ENCODE results near the gene MRPL24.
A peak's percentile ranks its signal among the peaks of the same experiment; 100 is the strongest.

Gene MRPL24

DNA sequence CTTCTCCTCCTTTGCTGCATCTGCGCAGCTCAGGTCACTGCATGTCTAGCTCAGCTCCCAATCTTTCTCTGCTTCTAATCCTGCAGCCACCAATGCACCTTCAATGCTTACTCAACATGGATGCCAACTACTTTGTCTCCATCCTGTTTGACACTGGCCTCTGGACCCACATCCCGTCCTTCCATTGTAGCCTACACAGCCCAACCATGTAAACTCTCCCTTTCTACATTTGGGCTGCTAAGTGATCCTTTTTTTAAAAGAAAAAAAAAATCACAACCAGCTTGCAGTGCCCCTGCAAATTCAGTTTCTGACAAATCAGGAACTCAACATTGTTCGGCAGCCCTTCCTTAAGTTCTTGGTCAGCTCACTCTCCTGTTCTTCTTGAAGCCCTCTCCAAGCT is 26.1 kb downstream of the MRPL24 start:
- Mint-ChIP-seq H3K4me1 (no peaks in the 10 kb centered on the region), H3K9me3 (no peaks in the 10 kb centered on the region), H3K27ac (no peak overlapping the region), H3K27me3 (no peaks in the 10 kb centered on the region), H3K4me3 (no peak overlapping the region), H3K36me3 (peaks cover 27% of the 10 kb centered on the region)
- no peak for ATAC-seq

DNA sequence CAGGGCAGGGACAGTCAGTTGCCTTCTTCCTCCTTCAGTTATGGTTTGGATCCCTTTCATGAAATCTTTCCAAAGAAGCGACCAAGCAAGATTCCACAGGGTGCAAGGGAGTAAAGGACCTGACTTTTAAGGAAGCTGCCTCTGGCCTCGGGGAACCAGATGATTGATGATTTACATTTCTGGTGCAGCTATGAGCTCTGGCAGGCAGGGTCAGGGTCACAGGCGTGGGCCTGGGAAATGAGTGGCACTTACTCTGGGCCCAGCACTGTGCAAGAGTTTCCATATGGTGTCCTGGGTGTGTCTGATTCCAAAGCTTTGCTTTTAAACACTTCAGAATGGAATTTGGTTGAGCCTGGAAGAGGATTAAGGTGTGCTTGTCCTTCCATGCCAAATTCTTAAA is 28.3 kb downstream of the MRPL24 start:
- H3K9me3 Mint-ChIP-seq: no peaks in the 10 kb centered on the region
- no peak overlapping the region for H3K27ac Mint-ChIP-seq
- H3K4me1 Mint-ChIP-seq: no peaks in the 10 kb centered on the region
- no peak for ATAC-seq
- H3K27me3 Mint-ChIP-seq: no peaks in the 10 kb centered on the region
- peaks cover 27% of the 10 kb centered on the region for H3K36me3 Mint-ChIP-seq
- H3K4me3 Mint-ChIP-seq: no peak overlapping the region

DNA sequence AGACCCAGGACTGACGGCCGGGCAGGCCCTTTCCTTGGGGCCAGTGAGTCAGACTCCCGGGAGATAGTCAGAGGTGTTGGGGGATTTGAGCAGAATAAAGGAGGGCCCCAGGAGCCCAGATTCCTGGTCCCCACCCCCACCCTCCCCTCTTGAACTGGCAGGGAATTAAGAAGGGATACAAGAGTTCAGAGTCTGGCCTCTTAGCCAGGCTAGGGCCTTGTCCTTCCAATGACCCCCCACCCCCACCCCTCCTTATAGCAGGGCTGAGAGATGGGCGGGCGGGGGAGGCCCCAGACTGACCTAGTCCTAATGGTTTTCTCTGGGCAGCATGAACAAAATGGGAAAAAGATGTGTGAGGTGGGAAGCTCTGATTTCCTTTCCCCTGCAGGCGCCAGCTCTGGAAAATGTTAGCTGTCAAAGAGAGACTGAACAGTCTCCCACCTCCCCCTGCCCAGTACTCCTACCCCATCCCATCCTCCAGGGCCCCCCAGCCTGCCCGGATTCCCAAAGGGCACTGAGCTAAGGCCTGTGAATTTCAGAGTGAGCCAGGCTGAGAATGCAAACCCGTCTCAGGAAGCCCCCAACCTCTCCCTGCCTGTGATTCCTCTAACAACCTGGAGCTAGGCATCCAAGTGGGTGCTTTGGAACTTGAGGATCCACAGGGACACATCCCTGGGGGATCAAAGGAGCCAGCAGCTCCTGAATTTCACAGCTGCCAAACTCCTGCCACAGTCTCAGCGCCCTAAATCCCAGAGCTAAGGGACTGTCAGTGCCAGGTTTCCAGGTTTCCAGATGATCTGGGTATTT is 29.7 kb downstream of the MRPL24 start:
- Mint-ChIP-seq H3K27me3 (no peaks in the 10 kb centered on the region), H3K9me3 (no peaks in the 10 kb centered on the region)

DNA sequence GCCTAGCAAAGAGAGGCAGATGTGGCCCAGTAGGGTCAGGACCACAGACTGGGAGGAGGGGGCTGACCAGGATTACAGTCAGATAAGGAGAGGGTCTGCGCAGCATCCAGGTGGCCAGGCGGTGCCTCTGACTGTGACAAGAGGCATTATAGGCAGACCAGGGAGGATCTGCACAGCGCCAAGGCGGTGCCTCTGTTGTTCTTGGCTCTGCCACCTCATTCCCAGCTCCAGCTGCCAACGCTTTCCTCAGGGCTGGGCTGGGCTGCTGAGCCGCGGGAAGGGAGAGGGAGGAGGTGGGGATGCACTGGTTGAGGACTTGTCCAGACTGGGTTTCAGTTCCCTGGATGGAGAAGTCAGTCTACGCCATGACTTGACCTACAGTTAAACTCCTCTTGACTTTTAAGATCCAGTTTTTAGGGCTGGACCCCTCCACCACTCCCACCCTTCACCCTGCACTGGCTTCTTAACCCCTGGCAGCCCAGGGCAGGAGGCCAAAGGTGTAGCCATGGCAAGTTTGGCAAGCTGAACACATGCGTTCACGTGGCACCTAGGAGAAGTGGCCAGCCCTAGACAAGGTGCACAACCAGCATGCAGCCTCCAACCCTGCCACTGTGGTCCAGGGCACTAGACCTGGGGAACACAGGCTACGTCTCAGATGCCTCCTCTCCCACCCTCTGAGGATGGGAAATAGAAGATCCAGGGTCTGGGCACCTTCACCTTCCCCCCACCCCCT is 31.0 kb downstream of the MRPL24 start:
- no peak for ATAC-seq
- peaks cover 4% of the 10 kb centered on the region for H3K27me3 Mint-ChIP-seq
- H3K27ac Mint-ChIP-seq: no peak overlapping the region
- peaks cover 5% of the 10 kb centered on the region for H3K36me3 Mint-ChIP-seq
- peaks cover 20% of the 10 kb centered on the region for H3K4me1 Mint-ChIP-seq
- no peak overlapping the region for H3K4me3 Mint-ChIP-seq
- no peaks in the 10 kb centered on the region for H3K9me3 Mint-ChIP-seq

More for the DNA sequence above, 29.7 kb downstream of the MRPL24 start:
- no peak overlapping the region for H3K27ac Mint-ChIP-seq
- ATAC-seq: no peak
- no peak overlapping the region for H3K4me3 Mint-ChIP-seq
- H3K4me1 Mint-ChIP-seq: peaks cover 8% of the 10 kb centered on the region
- peaks cover 17% of the 10 kb centered on the region for H3K36me3 Mint-ChIP-seq

DNA sequence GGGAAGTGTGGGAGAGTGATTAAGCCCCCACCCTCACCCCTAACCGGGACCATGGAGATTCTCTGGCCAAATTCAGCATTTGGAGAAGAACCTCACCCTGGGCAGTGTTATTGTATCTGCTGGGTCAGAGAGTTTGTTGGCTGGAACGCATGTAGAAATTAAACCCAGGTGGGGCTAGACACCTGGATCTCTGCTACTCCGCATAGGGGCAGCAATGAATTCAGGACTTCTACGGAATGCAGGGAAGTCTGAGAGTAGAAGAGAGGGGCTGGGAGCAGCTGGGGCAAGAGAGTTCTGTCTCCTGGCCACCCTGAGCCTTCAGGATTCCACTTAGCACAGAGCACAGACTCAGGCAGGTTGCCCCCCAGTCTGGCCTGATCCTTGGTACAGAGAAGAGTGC is 31.9 kb downstream of the MRPL24 start:
- Mint-ChIP-seq H3K4me3 (no peak overlapping the region), H3K9me3 (no peaks in the 10 kb centered on the region), H3K4me1 (peaks cover 29% of the 10 kb centered on the region), H3K27ac (no peak overlapping the region), H3K36me3 (no peaks in the 10 kb centered on the region), H3K27me3 (peaks cover 13% of the 10 kb centered on the region)
- ATAC-seq: no peak

DNA sequence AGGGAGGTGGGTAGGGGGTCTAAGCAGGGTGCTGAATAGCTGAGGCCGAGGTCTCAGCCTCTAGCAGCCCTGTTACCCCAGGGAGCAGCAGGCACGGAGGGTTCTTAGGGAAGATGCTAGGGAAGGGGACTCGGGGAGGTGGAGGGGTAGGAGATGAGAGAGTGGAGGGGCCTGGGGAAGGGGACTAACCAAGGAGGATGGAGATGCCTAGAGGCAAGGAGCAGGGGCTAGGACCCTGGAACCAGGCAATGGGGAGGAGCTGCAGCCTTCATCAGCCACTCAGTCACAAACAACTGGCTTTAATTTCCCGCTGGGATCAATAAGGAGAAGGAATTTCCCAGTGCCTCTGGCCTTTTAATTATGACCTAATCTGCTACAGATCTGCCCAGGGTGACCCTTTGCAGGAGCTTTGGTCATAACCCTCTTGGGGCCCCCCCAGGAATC is 32.6 kb downstream of the MRPL24 start:
- Mint-ChIP-seq H3K27ac (no peak overlapping the region), H3K9me3 (no peaks in the 10 kb centered on the region), H3K4me3 (no peak overlapping the region), H3K4me1 (peaks cover 29% of the 10 kb centered on the region), H3K27me3 (peaks cover 21% of the 10 kb centered on the region), H3K36me3 (no peaks in the 10 kb centered on the region)
- no peak for ATAC-seq

DNA sequence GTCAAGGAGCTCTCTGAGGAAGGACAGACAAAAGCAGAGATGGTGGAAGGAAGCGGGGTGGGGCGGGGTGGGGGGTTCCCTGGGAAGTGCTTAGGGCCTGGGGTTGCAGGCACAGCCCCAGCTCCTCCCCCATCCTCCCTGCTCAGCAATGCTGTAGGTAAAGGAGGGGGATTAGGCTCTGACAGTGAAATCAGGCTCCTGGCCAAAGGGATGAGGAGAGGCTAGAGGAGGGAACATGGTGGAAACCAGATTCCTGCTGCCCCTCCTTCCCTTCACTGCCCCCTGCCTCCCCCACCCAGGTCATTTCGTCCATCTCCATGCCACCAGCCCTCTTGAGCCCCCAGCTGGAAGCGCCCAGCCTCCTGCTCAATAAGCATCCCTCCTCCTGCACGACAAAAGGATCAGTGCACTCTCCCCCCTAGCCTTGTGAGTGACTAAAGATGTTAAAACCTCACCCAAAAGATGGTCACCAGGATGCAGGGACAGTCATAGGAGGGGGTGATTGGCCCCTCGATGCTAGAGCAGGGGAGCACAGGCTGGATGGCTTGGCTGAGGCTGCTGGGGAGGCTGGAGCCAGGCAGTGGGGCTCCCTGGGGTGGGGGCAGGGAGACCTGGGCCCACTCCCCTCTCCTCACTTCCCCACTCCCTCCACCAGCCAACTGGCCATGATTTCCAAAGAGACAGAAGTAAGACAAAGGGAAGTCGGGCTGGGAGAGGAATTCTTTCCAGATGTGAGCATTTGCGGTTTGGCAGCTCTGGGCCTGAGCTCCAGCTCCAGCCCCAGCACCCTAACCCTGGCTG is 33.3 kb downstream of the MRPL24 start:
- Mint-ChIP-seq H3K9me3 (no peaks in the 10 kb centered on the region), H3K27me3 (peaks cover 27% of the 10 kb centered on the region), H3K27ac (no peak overlapping the region), H3K4me3 (no peak overlapping the region), H3K4me1 (peaks cover 29% of the 10 kb centered on the region), H3K36me3 (no peaks in the 10 kb centered on the region)
- no peak for ATAC-seq

DNA sequence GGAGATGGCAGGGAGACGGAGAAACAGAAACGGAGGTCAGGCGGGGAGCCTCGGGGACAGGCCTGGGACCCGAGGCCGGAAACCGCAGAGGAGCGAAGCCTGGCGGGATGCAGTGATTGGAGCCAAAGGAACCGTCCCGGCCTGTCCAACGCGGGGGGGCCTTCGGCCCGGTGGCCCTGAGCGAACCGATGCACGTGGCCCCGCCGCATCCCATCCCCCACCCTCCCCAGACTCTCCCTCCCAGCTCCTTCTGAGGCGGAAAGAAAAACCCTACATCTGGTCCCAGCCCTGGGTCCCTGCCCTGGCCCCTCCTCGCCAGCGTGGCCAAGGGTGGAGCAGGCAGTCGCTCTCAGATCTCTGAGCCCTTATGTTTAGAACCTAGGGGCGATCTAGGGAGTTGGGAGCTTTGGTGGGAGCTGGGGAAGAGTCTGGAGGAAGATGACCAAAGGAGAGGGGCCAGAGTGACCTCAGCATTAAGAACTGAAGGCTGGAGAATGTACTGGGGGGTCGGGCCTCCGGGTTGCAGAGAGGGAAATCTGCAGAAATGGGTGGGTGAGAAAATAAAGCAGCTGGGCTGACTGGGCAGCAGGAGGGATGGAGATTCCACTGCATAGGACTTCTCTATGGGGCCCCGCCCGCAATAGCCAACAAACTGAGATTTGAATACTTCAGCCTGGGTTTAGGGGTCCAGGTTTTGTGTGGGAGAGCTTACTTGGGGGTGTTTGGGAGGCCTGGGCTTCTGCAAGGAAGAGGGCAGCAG is 34.1 kb downstream of the MRPL24 start:
- Mint-ChIP-seq H3K27ac (peak overlapping the region; percentile 65), H3K4me3 (peak overlapping the region; percentile 89), H3K9me3 (no peaks in the 10 kb centered on the region), H3K36me3 (no peaks in the 10 kb centered on the region), H3K4me1 (peaks cover 29% of the 10 kb centered on the region), H3K27me3 (peaks cover 33% of the 10 kb centered on the region)
- no peak for ATAC-seq

DNA sequence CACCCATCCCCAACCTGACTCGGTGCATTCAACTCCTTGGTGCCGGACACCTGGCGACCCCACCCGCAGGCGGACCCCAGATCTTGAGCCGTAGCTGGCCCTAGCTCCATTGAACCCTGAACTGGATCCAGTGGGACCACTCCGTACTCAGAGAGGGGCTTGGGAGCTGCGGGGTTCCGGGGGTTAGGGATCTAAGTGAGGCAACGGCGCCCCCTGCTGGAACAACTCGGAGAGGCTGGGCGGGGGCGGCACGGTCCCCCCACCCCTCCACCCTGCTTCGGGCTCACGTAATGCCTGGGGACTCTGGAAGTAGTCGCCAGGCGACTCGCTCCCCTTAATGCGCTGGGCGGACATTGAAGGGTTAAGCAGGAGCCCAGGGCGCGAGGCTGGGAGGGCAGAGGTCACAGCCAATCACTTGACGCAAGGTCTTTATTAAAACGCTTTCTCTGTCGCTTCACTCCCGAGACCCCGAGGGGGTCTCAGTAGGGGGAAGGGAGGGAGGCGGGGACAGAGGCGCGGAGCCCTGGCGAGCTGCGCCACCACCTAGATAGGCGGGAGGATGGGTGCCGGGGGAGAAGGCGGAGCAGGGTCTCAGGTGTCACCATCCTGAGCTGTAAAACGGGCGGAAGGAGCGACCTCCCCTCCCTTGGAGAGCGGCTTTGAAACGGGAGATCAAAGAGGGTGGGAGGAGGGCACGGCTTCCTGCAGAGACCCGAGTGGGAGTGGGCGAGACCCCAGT is 34.8 kb downstream of the MRPL24 start:
- Mint-ChIP-seq H3K27ac (peak overlapping the region; percentile 65), H3K4me1 (peaks cover 29% of the 10 kb centered on the region)

DNA sequence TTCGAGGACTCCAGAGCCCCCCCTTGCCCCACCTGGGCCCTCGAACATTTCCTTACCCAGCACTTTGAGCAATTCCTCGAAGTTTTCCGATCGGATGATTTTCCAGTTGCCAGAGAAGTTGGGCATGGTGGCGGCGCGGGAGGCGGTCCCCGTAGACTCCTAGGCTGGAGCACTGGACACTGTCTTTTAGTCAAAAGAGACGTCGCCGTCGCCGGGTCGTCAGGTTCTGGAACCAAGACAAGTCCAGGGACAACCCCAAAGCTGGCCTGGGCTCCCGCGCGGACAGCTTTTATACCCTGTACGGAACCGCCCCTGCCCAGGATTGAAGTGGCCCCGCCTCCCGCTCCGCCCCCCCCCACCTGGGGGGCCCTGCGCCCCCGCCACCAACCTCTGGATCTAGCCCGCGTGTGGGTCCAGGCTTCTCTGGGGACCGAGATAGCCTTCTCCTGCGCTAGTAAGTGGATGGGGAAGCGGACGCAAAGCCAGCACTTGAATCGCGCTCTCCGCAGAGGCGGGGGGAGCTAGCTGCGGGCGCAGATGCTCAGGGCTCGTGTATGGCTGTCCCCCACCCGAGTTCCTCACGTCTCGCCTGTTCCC is 35.5 kb downstream of the MRPL24 start, which contains the start of gene CRABP2:
CRABP2 (minus strand) TSS at position 263 of the 597 bp plus-strand sequence; CDS start at position 126, 137 bp downstream.
- Mint-ChIP-seq H3K9me3 (no peaks in the 10 kb centered on the region), H3K36me3 (no peaks in the 10 kb centered on the region), H3K27me3 (peaks cover 44% of the 10 kb centered on the region), H3K4me1 (peaks cover 29% of the 10 kb centered on the region), H3K4me3 (peak within 1 kb of the TSS; percentile 89), H3K27ac (peak within 1 kb of the TSS; percentile 65)
- peak; percentile 39 for ATAC-seq

More for the DNA sequence above, 34.8 kb downstream of the MRPL24 start:
- H3K36me3 Mint-ChIP-seq: no peaks in the 10 kb centered on the region
- peak; percentile 73 for ATAC-seq
- no peaks in the 10 kb centered on the region for H3K9me3 Mint-ChIP-seq
- H3K27me3 Mint-ChIP-seq: peaks cover 41% of the 10 kb centered on the region
- peak overlapping the region; percentile 89 for H3K4me3 Mint-ChIP-seq

DNA sequence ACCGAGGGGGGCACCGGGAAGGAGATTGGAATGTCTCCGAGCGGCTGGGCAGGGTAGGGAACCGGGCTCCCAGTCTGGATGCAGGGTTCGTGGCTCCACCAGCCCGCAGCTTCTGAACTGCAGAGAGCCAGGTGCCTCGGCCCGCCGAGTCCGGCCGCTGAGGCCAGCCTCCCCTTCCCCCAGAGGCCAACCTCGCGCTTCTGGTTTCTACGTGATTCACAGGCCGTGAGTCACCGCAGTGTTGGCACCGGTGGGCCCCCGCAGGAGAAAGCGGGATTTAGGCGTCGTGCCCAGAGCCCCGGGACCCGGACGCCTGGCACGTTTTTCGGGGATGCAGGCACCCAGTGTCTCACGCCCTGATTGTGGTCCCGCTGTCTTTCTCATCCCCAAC is 36.0 kb downstream of the MRPL24 start:
- Mint-ChIP-seq H3K27ac (no peak overlapping the region), H3K36me3 (peaks cover under 1% of the 10 kb centered on the region), H3K27me3 (peaks cover 46% of the 10 kb centered on the region), H3K9me3 (no peaks in the 10 kb centered on the region), H3K4me3 (peak overlapping the region; percentile 89), H3K4me1 (peaks cover 29% of the 10 kb centered on the region)
- no peak for ATAC-seq

DNA sequence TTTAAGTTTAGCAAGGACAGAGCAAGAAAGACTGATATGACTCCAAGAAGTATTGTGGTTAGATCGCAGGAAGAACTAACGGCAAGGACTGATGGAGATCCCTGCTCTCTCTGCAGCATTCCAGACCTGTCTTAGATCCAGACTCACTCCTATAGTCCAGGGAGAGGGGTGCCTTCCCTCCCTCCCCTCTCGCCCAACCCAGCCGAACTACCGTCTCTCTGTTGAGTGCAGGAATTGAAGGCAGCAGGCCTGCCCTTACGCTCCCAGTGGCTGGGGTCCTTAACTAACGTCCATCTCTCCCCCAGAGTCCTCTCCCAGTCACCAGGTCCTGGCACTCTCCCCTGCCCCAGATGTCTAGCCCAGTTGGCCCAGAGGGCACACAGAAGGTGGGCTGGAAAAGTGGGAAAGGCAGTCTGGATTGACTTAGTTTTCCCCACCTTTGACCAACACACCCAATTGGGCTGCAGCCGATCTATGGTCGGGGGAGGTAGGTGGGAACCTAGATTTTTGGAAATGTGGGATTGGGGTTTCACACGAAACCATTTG is 36.6 kb downstream of the MRPL24 start:
- H3K4me1 Mint-ChIP-seq: peaks cover 29% of the 10 kb centered on the region
- H3K9me3 Mint-ChIP-seq: no peaks in the 10 kb centered on the region
- no peak overlapping the region for H3K4me3 Mint-ChIP-seq
- no peak overlapping the region for H3K27ac Mint-ChIP-seq
- peaks cover 53% of the 10 kb centered on the region for H3K27me3 Mint-ChIP-seq
- no peak for ATAC-seq
- H3K36me3 Mint-ChIP-seq: peaks cover 5% of the 10 kb centered on the region

DNA sequence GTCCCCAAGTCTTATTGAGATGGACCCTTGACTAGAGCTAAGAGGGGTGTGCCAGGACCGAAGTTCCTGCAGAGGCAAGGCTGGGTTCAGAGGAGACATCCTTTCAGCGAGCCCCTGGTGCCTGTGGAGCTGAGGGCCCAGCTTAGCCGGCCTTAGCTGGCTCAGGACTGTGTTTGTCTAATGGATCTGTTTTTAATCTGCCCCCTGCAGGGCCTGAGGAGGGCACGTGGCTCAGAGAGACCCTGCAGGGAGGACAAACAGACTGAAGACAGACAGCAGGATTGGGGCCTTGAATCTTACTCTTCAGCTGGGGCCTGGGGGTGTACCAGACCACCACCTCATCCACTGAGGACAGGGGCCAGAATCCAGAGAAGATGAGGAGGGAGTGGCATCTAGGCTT is 37.1 kb downstream of the MRPL24 start:
- no peak for ATAC-seq
- H3K4me1 Mint-ChIP-seq: peaks cover 29% of the 10 kb centered on the region
- peaks cover 9% of the 10 kb centered on the region for H3K36me3 Mint-ChIP-seq
- peaks cover 58% of the 10 kb centered on the region for H3K27me3 Mint-ChIP-seq
- no peaks in the 10 kb centered on the region for H3K9me3 Mint-ChIP-seq
- no peak overlapping the region for H3K27ac Mint-ChIP-seq
- H3K4me3 Mint-ChIP-seq: no peak overlapping the region
